K562 (cell line): Measurements from ENCODE around the gene THBS2. TPM values are rescaled to one million over a fixed set of nuclear protein-coding genes. Genes with fewer than 3 reads are reported as not detected.

Experiments used
- ATAC-seq: fragments of 200-7000 bp; cut with Tn5 transposase; 3 replicates; pipeline ENCODE4 v1.9.1; 2020; ENCODE audit warnings: moderate library complexity
- BruUV-seq: library from RNA; stranded (reverse); fragments of 400-500 nt; replicated peaks from 2 replicates; lab custom pipeline; 2021; lab: Mats Ljungman, UMichigan
- CTCF ChIA-PET: fragments of 300-600 bp; formaldehyde crosslinking; extraction: SDS; loops from one replicate; lab custom pipeline; 2021; ENCODE audit warnings: low intra/inter-chr PET ratio; lab: Yijun Ruan, JAX
- POLR2A ChIA-PET: fragments of 300-600, 350-650 bp; sonication (Branson Sonifier 250); formaldehyde crosslinking; extraction: SDS; loops from one replicate; lab custom pipeline; 2021; ENCODE audit warnings: antibody characterized with exemption, inconsistent platforms; lab: Yijun Ruan, JAX
- DNase-seq, 4 experiments: peaks; one replicate each; pipeline versions ENCODE4 v3.0.0 to v3.0.0-alpha.2; 2011 to 2018; ENCODE audit warnings: low spot score in 3 of 4, mixed read lengths in 3 of 4; ENCODE audit errors: extremely low read depth in 1 of 4
- FAIRE-seq: peaks from 2 replicates; lab custom pipeline; 2011; peaks lifted over from hg19 to GRCh38; lab: Jason Lieb, UNC
- H2AFZ ChIP-seq: 2 replicates; pipeline ENCODE4 v1.6.0; 2011; ENCODE audit warnings: low read depth, low read length, control low read depth, inconsistent platforms
- H3K27ac ChIP-seq: fragments of 200-600 bp; 3 replicates; pipeline ENCODE4 v1.8.0; 2011; ENCODE audit warnings: low read depth, mild to moderate bottlenecking, control low read depth, inconsistent platforms, low read length, moderate library complexity, mixed read lengths; ENCODE audit errors: extremely low read depth
- H3K27me3 ChIP-seq, 2 experiments: fragments of 300-600 bp in 1 of 2; 2 replicates in 1 of 2; 3 replicates in 1 of 2; pipeline versions ENCODE4 v1.6.0 to v1.8.0; 2011; ENCODE audit warnings: inconsistent platforms in 2 of 2, low read length in 2 of 2, mild to moderate bottlenecking in 1 of 2, mixed read lengths in 1 of 2, moderate library complexity in 1 of 2; ENCODE audit not compliant: control insufficient read depth in 2 of 2, insufficient read depth in 2 of 2
- H3K36me3 ChIP-seq: fragments of 300-600 bp; 3 replicates; pipeline ENCODE4 v1.8.0; 2011; ENCODE audit warnings: mild to moderate bottlenecking, low read length, inconsistent platforms; ENCODE audit not compliant: control insufficient read depth, insufficient read depth
- H3K4me1 ChIP-seq, 2 experiments: fragments of 200-600 bp in 1 of 2; replicated peaks in 1 of 2; 2 replicates in 1 of 2; 3 replicates in 1 of 2; pipeline versions ENCODE4 v1.5.1 to v1.8.0; 2011; ENCODE audit warnings: inconsistent platforms in 2 of 2, low read length in 2 of 2, mild to moderate bottlenecking in 1 of 2, mixed read lengths in 1 of 2, moderate library complexity in 1 of 2; ENCODE audit not compliant: control insufficient read depth in 2 of 2, insufficient read depth in 2 of 2
- H3K4me2 ChIP-seq: 2 replicates; pipeline ENCODE4 v1.6.1; 2011; ENCODE audit warnings: low read length, control low read depth, inconsistent platforms, mixed read lengths; ENCODE audit not compliant: insufficient read depth
- H3K4me3 ChIP-seq: fragments of 200-600 bp; sonication (generic), shearing (Covaris generic); 2 replicates; pipeline ENCODE4 v1.5.1; 2016; ENCODE audit warnings: control low read depth, inconsistent platforms
- H3K79me2 ChIP-seq: fragments of 200-600 bp; 3 replicates; pipeline ENCODE4 v1.8.0; 2011; ENCODE audit warnings: low read length, inconsistent platforms; ENCODE audit not compliant: control insufficient read depth, insufficient read depth
- H3K9ac ChIP-seq, 2 experiments: 2 replicates each; pipeline versions ENCODE4 v1.6.0 to v1.6.1; 2011; ENCODE audit warnings: low read depth in 2 of 2, low read length in 2 of 2, control low read depth in 1 of 2, inconsistent platforms in 1 of 2, mild to moderate bottlenecking in 1 of 2, mixed read lengths in 1 of 2; ENCODE audit not compliant: insufficient read depth in 1 of 2
- H3K9me1 ChIP-seq: one replicate; pipeline ENCODE4 v1.6.0; 2011; ENCODE audit warnings: inconsistent platforms, mild to moderate bottlenecking, low read length, moderate library complexity; ENCODE audit not compliant: control insufficient read depth, insufficient read depth
- H3K9me3 ChIP-seq: replicated peaks from 2 replicates; pipeline ENCODE4 v1.5.1; 2011; ENCODE audit warnings: low read depth, low read length, inconsistent platforms; ENCODE audit not compliant: control insufficient read depth, insufficient read depth
- H4K20me1 ChIP-seq: replicated peaks from 2 replicates; pipeline ENCODE4 v1.6.1; 2011; ENCODE audit warnings: low read length, inconsistent platforms, mixed read lengths; ENCODE audit not compliant: control insufficient read depth, insufficient read depth
- LARP7 ChIP-seq: fragments of 450-650 bp; IDR thresholded peaks from 2 replicates; pipeline ENCODE4 v1.6.1; 2016
- MCM5 ChIP-seq: fragments of 450-650 bp; IDR thresholded peaks from 2 replicates; pipeline ENCODE4 v1.6.1; 2016; ENCODE audit warnings: low read depth
- RFX5 ChIP-seq: IDR thresholded peaks from 2 replicates; pipeline ENCODE4 v1.6.1; 2011; ENCODE audit warnings: low read depth, mild to moderate bottlenecking, improper control_type of control experiment, low read length
- TCF7L2 ChIP-seq: fragments of 150-350 bp; IDR thresholded peaks from 2 replicates; pipeline ENCODE4 v1.6.1; 2016; ENCODE audit warnings: low read depth, mild to moderate bottlenecking, low read length, moderate library complexity
- WHSC1 ChIP-seq: IDR thresholded peaks from one replicate; pipeline ENCODE4 v1.6.1; 2012; ENCODE audit warnings: low read length, control low read depth, inconsistent platforms
- ZNF408 ChIP-seq: fragments of 250-450 bp; sonication (Bioruptor Pico); IDR thresholded peaks from 2 replicates; pipeline ENCODE4 v1.4.0; 2020; ENCODE audit warnings: low read depth, mild to moderate bottlenecking, moderate library complexity
- WGBS: fragments of 100-300 bp; shearing (Covaris generic); methylation state at CpG from one replicate; pipeline ENCODE4 v1.1.6; 2016; ENCODE audit warnings: low coverage, mixed read lengths; ENCODE audit not compliant: insufficient coverage; ENCODE audit errors: missing lambda C conversion rate; 5-methylcytosine and 5-hydroxymethylcytosine counted together
- in situ Hi-C: fragments of 300-500 bp; cut with MboI; formaldehyde crosslinking; loops from 4 replicates; pipeline ENCODE4 v1.15.0; 2018; ENCODE audit warnings: inconsistent platforms, mixed read lengths
- intact Hi-C: fragments of 100-400 bp; cut with micrococcal nuclease; formaldehyde crosslinking; loops from 2 replicates; pipeline ENCODE4 v1.14.2; 2022
- polyA plus RNA-seq, 8 experiments: library from polyadenylated mRNA; depleted of rRNA in 4 of 8; stranded (reverse) in 5 of 8; unstranded in 3 of 8; fragments of >200 nt; fragmentation: Nextera tagmentation in 2 of 8; fragmentation: Illumina TruSeq in 1 of 8; extraction: Ambion mirVana in 2 of 8; extraction: Trizol in 1 of 8; gene quantifications; 2 replicates each; pipeline versions ENCODE4 v1.2.1 to v1.2.3, GENCODE V29; 2011 to 2014; ENCODE audit warnings: inconsistent platforms in 1 of 8, missing spikeins in 1 of 8
- total RNA-seq, 7 experiments: library from RNA; depleted of rRNA in 6 of 7; stranded (reverse); fragments of >200 nt in 6 of 7; fragmentation: Illumina TruSeq in 2 of 7; extraction: Trizol in 2 of 7; gene quantifications; 2 replicates each; pipeline versions ENCODE4 v1.2.1 to v1.2.3, GENCODE V29; 2011 to 2021; ENCODE audit warnings: low replicate concordance in 1 of 7
- TF ChIP-seq, protein P1 (sequence below): sonication (generic); formaldehyde crosslinking; IDR thresholded peaks from 2 replicates; pipeline ENCODE4 v1.8.0; 2022; ENCODE audit warnings: missing genetic modification reagents, mild to moderate bottlenecking, borderline replicate concordance
- TF ChIP-seq, protein P2 (sequence below): fragments of 200-800 bp; sonication (Bioruptor generic); IDR thresholded peaks from 2 replicates; pipeline ENCODE4 v1.6.1; 2017; ENCODE audit warnings: missing genetic modification characterization, missing compliant biosample characterization

Gene THBS2
- total and polyA plus RNA-seq, 9 of the 15 experiments (the other 6 are each of a cell fraction or from before 2014, with no cell fraction given), result 0.03 to 0.11 (median 0.03) TPM; not detected in 6

DNA sequence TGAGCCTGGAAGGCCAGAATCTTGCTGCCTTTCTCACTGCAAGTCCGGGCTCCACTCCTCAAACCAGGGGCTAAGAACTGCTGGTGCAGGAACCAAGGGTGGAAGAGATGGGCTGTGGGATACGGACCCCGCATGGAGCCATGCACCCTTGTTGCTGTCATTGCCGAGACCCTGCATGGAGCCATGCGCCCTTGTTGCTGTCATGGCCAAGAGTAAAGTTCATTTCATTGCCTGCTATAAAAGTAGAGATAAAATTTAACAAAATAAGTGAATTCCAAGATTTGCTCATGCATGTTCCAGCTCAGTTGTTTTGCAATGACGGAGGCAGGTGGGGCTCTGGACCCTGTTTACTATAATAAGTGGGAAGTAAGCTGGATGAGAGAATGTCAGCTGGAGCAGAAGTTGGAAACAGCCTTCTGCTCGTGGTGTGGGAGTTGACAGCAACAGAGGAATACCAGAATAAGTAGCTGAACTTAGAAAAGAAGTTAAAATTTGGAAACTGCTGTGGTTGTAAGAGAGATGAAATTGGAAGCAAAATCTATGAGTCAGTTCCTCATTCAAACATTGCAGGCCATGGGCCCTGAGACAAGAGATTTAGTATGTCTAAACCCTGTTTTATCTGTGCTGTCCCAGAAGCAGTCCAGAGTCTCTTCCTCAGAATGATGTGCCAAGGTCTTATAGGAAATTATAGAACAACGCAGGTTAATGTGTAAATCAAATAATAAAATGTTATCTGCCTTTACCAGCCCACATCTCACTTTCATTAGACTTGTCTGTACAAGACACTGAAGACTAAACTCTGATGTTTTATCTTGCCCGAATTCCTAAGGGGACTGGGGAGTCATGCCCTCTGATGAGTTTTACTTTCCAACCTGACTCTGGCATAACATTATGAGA, 15.8 kb upstream of the THBS2 start:
- intact Hi-C loops (no loop called here), in situ Hi-C loops (no loop called here)
- H4K20me1 ChIP-seq, result no peaks in the 10 kb centered on the region; the same call in 1 of the 2 replicates
- no peaks in the 10 kb centered on the region for H3K9me1 ChIP-seq
- no peaks in the 10 kb centered on the region for H3K36me3 ChIP-seq
- ATAC-seq, result no peak
- no peak overlapping the region for H3K9ac ChIP-seq
- no peak overlapping the region for H3K27ac ChIP-seq
- H3K4me2 ChIP-seq, result no peak overlapping the region
- no peak for DNase-seq
- peaks cover 10 to 34% of the 10 kb centered on the region in 2 experiments; a peak in 4 of 5 replicates for H3K27me3 ChIP-seq
- H3K4me3 ChIP-seq, result no peak overlapping the region
- TF ChIP-seq WHSC1, result no peak
- POLR2A ChIA-PET, result interaction anchor here (0.7 kb wide), 1 partner anchor 1075 kb away, joined by 4 read pairs; no protein-coding TSS in a partner anchor
- CTCF ChIA-PET, result no interaction called here
- FAIRE-seq, result no peak
- 0% methylated on average over 9 of the region's 9 CpGs for WGBS
- no peak overlapping the region for H2AFZ ChIP-seq
- H3K4me1 ChIP-seq, result no peaks in the 10 kb centered on the region
- H3K9me3 ChIP-seq, result no peaks in the 10 kb centered on the region
- H3K79me2 ChIP-seq, result no peaks in the 10 kb centered on the region
- BruUV-seq, result no TSS peak

DNA sequence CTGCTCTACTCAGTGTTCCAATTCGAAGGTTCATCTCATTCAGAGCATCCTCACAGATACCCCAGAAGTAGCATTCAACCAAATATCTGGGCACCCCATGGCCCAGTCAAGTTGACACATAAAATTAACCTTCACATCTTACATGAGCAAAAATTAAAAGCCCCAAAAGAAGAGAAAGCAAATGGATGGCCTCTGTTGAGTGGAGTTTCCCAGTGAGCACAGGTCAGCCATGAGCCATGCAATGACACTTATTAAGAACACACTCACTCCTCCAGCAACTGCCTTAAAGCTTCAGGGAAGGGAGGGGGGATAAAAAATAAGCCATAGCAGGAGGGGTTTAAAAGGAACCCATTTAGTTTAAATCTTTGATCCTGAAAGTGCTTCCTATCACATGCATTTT, 14.6 kb upstream of the THBS2 start:
- no peaks in the 10 kb centered on the region for H3K36me3 ChIP-seq
- H2AFZ ChIP-seq, result no peak overlapping the region
- 0% methylated on average over 1 of the region's 1 CpG for WGBS
- H3K79me2 ChIP-seq, result no peaks in the 10 kb centered on the region
- ATAC-seq (no peak), DNase-seq (no peak), FAIRE-seq (no peak)
- H4K20me1 ChIP-seq, result no peaks in the 10 kb centered on the region; the same call in 1 of the 2 replicates
- H3K4me2 ChIP-seq, result no peak overlapping the region
- H3K9ac ChIP-seq, result no peak overlapping the region
- no peak overlapping the region for H3K27ac ChIP-seq
- H3K4me3 ChIP-seq, result no peak overlapping the region
- ChIA-PET CTCF (no interaction called here), POLR2A (no interaction called here)
- H3K9me1 ChIP-seq, result no peaks in the 10 kb centered on the region
- no TSS peak for BruUV-seq
- H3K9me3 ChIP-seq, result no peaks in the 10 kb centered on the region
- no peak for TF ChIP-seq LARP7
- no peak for TF ChIP-seq TCF7L2
- TF ChIP-seq, protein P1, sequence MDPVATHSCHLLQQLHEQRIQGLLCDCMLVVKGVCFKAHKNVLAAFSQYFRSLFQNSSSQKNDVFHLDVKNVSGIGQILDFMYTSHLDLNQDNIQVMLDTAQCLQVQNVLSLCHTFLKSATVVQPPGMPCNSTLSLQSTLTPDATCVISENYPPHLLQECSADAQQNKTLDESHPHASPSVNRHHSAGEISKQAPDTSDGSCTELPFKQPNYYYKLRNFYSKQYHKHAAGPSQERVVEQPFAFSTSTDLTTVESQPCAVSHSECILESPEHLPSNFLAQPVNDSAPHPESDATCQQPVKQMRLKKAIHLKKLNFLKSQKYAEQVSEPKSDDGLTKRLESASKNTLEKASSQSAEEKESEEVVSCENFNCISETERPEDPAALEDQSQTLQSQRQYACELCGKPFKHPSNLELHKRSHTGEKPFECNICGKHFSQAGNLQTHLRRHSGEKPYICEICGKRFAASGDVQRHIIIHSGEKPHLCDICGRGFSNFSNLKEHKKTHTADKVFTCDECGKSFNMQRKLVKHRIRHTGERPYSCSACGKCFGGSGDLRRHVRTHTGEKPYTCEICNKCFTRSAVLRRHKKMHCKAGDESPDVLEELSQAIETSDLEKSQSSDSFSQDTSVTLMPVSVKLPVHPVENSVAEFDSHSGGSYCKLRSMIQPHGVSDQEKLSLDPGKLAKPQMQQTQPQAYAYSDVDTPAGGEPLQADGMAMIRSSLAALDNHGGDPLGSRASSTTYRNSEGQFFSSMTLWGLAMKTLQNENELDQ, result no peak
- TF ChIP-seq ZNF408 (CRISPR knock-in tag), result no peak
- TF ChIP-seq RFX5, result no peak
- TF ChIP-seq MCM5, result no peak
- TF ChIP-seq, protein P2, sequence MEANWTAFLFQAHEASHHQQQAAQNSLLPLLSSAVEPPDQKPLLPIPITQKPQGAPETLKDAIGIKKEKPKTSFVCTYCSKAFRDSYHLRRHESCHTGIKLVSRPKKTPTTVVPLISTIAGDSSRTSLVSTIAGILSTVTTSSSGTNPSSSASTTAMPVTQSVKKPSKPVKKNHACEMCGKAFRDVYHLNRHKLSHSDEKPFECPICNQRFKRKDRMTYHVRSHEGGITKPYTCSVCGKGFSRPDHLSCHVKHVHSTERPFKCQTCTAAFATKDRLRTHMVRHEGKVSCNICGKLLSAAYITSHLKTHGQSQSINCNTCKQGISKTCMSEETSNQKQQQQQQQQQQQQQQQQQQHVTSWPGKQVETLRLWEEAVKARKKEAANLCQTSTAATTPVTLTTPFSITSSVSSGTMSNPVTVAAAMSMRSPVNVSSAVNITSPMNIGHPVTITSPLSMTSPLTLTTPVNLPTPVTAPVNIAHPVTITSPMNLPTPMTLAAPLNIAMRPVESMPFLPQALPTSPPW (CRISPR knock-in tag), result no peak
- H3K27me3 ChIP-seq, result peaks cover 18 to 46% of the 10 kb centered on the region in 2 experiments; a peak in 4 of 5 replicates
- H3K4me1 ChIP-seq, result no peaks in the 10 kb centered on the region
- in situ Hi-C loops (no loop called here), intact Hi-C loops (no loop called here)
